ENCODE results near the gene SLC30A2.

The SLC30A2 gene

DNA sequence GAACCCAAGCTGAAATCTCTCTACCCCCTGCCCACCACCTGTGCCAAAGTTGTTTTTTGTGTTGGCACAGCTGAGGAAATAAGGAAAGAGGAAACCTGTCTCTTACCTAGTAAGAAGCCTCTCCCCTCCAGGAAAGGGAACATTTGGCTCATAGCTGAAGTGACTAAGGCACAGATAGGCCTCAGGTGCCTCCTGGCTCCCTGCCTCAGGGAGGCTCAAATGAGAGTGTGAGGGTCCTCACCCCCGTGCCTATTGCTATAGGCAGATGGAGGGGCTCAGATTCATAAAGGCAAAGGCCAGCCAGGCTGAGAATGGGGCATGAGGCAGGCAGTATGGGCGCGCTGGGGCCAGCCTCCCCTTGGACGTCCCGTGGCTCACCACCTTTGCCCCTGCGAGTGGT, 7.4 kb downstream of the SLC30A2 start:
- DNase-seq: no peak

DNA sequence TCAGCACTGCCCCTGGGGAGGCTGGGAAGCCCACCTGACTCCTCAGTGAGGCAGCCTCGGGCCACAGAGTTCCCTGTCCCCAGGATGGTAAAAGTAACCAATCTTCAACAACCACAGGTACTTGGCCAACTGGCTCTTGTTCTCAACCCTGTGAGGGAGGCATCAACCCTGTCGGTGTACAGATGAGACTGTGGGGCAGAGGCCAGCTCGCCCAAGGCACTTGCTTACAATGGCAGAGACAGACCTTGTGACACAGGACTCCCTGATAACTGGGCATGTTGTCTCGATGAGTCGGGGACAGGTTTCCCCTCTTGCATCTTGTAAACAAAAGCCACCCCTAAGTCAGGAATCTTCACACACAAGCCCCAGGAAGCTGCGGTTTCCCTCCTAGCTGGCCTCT, 8.0 kb downstream of the SLC30A2 start:
- DNase-seq: no peak

DNA sequence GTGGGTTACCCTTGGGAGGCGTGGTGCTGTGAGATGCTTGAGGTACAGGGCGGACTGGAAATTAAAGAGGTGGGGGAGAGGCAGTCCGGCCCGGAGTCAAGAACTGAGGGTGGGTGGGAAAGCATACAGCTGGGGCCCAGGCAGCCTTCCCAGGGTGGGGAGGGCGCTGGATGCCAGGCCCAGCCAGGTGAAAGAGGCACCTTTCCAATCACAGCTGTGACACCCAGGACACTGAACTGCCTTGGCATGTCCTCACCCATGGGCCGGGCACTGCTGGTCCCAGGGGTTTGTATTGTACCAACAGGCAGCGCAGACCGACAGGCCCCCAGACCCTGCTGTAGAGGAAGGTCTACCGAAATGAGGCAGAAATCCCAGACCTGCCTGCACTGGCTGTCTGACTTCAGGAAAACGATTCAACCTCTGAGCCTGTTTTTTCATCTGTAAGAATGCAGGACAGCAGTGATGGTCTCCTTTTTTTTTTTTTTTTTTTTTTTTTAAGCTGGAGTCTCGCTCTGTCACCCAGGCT, 9.1 kb downstream of the SLC30A2 start:
- DNase-seq: no peak

DNA sequence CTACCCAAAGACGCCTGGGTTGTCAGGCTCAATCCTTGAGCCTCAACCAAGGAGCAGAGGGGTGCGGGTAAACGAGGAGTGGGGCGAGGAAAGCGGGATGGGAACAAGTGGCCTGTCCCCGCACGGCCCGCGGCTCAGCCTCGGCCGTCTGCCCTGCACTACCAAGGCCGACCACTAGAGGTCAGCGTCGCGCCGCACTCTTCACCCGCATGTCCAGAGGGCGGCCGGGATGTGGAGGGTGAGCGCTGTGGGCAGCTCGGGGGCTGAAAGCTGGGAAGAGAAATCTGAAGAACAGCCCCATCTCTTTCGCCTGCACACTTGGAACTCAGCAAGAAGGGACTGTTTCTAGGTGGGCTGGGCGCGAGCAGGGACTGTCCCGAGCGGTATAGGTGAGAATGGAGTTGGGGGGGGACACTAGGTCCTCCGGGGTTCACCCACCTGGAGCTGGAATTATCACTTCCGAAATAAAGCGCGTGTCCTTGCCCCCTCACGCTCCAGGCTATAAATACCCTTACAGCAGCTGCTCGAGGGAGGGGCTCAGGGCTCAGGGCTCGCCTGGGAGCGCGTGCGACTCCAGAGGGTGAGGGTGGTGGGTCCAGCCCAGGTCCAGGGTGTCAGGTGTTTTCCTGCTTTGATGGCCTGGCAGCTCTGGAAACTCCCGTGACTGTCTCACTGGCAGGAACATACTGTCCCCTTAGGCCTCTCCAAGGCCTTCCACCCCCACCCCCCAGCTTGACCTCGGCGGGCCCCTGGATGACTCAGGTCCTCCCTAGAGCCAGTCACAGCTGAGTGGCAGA, 9.8 kb downstream of the SLC30A2 start:
- DNase-seq: peak; percentile 32 to 58

DNA sequence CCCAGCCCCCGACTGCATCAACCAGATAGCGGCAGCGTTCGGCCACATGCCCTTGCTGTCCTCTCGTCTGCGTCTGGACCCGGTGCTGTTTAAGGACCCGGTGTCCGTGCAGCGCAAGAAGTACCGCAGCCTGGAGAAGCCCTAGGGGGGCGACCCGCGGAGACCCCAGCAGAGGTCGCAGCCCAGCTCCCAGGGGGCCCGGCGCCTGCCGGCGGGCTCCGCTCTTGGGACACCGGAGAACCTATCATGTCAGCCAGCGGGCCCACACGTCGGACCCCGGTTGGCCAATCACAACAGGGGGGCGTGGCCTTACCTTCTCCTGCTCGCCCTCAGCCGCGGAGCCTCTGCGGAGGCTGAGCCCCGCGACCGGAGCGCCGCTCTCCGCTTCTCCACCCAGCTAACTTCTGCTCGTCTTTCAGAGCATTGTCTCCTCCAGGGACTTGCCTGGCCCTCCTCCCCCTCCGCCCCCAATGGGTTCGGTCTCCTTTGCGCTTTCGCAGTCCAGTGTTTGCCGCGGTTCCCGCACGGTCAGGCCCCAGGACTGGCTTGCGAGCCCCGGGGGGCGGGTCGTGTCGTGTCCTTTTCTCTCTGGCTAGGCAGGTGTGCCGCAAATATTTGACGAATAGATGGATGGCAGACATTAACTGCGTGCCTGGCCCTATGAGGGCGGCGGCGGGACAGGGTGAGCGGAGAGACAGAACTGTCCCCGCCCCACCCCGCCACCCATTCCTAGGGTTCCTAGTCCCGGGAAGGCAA, 10.5 kb downstream of the SLC30A2 start:
- DNase-seq: peak; percentile 80 to 89

DNA sequence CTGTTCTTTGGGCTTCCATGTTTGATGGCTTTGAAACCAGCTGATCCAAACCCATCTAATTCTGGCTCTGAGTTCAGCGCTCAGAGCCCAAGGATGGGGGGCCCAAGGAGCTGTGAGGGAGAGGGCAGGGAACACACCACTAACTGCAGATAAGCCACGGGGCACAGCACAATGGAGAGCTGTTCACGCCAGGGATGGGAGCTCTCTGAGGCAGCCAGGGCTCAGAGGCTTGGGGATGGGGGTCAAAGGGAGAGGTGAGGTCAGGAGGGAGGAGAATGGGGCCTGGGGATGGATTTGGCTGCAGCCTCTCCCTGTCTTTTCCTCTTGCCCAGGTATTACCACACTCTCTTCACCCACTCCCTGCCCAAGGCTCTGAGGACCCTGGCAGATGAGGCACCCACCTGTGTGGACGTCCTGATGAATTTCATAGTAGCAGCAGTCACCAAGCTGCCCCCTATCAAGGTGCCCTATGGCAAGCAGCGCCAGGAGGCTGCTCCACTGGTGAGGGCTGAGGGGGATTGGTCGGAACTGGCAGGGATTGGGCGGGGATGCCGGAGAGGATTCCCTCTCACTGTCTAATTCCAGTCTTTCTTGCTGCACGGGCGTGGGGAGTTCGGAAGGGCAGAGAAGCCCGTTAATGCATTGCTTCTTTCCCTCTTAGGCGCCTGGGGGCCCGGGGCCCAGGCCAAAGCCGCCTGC, 11.3 kb downstream of the SLC30A2 start:
- no peak for DNase-seq

DNA sequence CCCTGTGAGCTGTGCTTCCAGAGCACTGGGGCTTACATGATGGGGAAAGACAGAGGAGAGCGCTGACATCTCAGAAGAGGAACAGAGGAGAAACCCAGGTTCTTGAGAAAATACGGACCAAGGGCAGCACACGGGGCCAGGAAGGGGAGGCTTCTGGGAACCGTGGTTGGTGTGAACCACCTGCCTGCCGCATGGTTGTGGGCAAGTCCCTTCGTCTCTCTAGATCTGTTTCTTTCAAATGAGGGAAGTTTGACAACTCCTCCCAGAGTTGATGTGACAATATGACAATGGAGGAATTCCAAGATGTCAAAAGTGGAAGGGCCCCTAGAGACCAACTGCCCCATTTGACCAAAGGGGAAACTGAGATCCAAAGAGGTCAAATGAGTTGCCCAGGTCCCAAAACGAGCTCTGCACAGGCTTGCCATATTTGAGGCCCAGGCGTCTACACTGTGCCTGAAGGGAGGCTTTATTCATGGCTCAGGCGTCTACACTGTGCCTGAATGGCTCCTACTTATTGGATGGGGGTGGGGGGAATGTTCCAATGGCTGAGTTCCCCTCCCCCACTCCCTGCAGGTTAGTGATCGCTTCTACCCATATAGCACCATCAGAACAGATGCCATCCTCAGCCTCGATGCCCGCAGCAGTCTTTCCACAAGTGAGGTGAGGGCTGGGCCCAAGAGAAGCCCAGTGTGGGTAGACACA, 13.1 kb downstream of the SLC30A2 start:
- DNase-seq: no peak

DNA sequence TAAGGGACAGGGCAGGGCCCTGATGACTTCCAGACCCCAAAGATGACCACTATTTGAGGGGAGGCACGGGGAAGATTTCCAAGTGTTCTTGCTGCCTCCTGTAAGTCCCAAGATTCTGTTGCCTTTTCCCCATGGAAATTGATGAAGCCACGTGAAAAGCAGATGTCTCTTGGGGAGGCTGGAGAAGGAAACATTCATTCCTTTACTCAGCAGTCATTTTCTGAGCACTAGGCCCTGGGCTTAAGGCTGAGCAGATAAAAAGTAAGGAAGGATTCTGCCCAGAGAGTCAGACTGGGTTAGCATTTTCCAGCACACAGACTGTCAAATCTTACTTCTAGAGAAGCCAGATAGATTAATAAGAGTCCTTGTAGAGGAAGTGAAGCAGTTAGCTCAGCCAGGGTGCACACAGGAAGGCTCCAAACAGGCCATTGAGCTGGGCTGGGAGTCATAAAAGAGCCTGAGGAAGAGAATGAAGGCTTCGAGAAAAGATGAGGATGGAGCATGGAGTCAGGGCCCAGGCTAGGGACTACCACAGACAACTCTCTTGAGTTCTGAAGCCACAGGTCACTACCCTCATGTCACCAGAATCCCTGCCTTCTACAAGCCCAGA, 14.2 kb downstream of the SLC30A2 start:
- DNase-seq: no peak

DNA sequence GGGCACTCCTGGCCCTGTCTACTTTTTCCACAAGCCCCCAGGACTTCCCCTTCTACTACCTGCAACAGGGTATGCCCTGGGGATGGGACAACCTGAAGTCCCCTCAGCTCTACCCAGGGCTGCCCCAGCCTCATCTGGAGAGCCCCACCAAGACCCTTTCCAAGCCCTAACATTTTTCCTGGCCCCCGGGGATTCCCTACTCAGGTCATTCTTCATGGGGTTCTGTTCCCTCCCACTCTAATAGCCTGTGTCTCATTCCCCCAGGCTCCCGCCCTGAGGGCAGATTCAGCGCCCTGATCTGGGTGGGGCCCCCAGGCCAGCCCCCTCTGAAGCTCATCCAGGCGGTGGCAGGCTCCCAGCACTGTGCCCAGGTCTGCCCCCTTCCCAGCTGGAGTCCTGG, 14.7 kb downstream of the SLC30A2 start:
- DNase-seq: no peak

DNA sequence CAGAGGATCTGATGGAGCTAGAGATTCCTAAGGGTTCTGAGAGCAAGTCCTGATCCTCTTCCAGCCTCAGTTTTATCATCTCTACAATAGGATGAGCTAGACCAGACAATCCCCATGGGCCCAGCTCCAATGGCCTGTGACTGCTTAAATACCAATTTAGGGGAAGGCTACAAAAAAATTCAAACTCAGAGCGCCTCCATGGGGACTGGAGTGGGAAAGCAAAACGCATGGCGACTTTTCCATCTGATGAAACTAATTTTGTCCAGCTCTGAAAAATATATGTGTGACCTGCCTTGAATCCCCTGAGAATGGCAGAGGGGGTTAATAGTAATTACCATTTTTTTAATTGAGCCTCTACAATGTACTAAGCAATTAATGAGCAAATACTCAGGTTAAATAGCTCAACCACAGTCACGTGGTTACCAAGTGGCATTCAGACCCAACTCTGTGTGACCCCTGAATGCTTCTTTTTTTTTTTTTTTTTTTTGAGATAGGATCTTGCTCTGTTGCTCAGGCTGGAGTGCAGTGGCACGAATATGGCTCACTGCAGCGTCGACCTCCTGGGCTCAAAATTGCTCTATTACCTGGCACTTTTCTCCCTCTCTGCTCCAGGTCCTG, 15.9 kb downstream of the SLC30A2 start:
- peak; percentile 35 to 39 for DNase-seq

DNA sequence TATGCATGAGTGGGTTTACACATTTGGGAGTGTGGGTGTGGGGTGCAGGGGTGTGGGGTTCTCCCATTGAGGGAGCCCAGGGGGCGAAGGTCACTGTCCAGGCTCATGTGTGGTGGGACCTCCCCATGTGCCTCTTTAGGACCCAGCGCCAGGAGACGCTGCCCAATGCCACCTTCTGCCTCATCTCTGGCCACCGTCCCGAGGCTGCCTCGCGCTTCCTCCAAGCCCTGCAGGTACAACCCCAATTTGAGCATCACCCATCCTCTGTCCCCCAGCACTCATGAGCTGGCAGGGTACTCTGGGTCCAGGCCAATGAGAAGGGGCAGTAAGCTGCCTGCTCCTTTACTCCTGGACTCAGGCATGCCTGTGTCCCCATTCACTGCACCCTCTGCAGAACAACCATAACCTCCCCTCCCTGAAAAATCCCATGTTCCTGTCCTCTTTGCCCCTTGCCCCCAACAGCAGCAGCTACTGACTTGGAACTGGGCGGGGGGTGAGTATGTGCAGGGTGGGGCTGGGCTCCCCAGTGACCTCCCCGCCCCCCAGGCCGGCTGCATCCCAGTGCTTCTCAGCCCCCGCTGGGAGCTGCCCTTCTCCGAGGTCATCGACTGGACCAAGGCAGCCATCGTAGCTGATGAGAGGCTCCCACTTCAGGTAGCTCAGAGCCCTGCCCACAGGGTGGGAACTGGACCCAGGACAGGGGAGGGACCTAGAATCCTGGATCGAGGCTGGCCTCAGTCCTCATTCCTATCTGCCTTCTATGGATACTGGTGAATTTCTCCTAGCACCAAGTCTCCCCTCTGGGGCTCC, 16.7 kb downstream of the SLC30A2 start:
- DNase-seq: no peak

DNA sequence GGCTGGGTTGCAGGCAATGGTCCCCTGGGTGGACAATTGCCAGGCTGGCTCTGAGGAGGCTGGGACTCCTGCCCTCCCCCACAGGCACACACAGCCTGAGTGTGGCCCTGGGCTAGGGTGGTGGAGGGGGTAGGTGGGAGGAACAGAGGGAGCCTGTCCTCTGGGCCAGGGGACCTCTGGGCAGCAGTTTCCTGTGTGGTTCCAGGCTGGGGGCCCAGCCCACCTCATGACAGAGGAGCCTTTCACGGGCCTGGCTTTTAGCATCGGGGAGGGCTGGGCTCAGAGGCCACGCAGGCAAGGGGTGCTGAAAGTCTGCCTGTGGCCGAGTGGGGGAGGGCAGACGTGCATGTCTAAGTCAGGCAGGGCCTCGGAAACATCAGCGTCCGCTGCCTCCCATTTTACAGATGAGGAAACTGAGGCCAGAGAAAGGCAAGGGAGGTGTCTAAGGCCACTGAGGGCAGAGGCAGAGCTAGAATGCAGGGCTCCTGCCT, 17.4 kb downstream of the SLC30A2 start:
- no peak for DNase-seq

DNA sequence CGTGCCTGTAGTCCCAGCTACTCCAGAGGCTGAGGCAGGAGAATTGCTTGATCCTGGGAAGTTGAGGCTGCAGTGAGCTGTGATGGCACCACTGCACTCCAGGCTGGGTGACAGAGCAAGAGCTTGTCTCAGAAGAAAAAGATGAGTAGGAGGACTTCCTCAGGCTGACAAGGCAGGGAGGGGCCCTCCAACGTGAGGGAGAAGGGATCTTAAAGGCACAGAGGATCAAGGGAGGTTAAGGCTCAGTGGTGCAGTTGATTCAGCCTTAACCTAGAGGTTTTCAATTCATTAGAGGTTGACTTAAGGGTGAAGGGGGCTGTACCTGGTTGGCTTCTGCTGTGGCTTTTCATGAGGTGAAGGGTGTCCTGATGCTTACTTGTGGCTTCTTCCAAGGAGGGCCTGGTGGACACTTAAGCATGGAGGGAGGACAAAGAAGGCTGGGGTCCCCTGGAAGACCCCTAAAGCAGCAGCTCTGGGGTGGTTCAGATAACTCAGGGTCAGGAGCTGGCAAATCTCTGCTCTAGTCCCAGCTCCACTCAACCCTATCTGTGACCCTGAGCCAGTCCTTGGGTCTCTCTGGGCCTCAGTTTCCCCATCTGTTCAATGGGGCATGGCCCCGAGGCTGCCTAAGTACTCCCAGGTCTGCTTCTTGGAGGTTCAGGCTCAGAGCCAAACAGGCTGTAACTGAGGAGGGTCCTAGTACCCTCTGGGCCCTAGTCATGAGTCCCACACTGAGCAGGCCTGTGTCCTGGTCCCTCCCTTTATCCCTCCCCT, 18.0 kb downstream of the SLC30A2 start:
- peak; percentile 21 to 46 for DNase-seq

DNA sequence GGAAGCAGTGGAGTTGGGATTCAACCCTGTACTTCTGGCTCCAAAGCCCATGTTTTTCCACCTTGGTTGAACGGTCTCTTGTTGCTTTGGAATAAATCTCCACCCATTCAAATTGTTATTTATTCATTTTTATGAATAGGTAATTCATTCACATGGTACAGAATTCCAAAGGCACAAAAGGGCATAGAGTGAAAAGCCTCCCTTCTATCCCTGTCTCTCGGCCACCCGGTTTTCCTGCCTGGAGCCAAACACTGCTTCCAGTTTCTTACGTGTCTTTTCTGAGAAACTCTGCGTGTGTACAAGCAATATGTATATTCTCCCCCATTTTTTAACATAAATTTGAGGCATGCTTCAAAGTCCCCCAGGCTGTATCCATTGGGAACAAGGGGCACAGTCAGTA, 20.4 kb downstream of the SLC30A2 start:
- no peak for DNase-seq

DNA sequence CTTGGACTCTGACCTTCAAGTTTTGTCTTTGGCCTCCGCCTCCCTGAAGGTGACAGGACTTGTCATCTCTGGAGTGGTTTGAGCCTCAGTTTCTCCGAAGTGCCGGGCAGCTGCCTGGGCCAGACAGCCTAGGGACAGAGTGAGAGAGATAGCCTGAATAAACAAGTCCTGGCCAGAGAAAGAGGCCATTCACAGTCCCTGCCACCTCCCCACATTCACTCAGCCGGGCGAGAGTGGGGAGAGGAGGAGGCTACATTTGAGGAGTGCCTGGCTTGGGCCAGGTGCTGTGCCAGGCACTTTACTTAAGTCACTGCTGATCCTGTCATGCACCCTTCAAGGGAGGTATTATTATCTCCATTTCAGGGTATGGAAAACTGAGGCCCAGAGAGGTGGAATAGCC, 20.9 kb downstream of the SLC30A2 start:
- DNase-seq: no peak

DNA sequence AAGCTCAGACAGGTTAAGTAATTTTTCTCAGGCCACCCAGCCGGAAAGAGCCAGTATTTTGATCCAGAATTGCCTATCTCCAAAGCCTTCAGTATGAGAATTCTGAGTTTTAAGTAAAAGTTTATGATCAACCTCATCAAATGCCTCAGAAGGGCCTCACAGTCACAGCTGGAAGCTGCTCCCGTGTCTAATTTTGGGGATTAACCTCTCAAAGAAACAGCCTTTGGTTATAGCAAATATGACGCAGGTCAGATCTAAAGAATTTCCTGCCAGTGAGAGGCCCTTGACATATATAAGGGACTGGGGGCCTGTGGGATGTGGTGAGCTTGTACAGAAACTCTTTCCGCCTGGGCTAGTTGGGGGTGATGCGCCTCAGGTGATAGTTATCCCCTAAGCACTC, 22.1 kb downstream of the SLC30A2 start:
- DNase-seq: no peak

DNA sequence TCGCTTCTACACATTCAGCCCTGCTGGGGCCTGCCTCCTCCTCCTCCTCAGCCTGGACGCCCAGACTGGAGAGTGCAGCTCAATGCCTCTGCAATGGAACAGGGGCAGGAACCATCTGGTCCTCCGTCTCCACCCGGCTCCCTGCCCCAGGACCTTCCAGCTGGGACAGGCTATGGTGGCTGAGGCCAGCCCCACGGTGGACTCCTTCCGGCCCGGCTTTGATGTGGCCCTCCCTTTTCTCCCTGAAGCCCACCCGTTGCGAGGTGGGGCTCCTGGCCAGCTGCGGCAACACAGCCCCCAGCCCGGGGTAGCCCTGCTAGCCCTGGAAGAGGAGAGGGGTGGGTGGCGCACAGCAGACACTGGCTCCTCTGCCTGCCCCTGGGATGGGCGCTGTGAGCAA, 22.9 kb downstream of the SLC30A2 start:
- DNase-seq: no peak

DNA sequence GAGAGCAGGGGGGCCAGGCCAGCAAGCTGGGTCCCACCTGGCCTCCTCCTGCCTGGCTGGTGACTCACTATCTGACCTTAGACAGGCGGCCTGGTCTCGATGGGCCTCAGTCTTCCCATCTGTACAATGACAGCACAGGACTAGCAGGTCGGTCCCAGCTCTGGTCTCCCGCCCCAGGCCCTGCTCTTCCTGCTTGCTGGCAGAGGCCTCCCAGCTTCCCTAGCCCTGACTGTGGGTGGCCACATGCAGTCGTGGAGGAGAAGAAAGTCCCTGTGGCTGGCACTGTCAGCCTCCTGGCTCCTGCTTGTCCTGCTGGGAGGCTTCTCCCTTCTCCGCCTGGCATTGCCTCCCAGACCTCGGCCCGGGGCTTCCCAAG, 23.5 kb downstream of the SLC30A2 start:
- no peak for DNase-seq

DNA sequence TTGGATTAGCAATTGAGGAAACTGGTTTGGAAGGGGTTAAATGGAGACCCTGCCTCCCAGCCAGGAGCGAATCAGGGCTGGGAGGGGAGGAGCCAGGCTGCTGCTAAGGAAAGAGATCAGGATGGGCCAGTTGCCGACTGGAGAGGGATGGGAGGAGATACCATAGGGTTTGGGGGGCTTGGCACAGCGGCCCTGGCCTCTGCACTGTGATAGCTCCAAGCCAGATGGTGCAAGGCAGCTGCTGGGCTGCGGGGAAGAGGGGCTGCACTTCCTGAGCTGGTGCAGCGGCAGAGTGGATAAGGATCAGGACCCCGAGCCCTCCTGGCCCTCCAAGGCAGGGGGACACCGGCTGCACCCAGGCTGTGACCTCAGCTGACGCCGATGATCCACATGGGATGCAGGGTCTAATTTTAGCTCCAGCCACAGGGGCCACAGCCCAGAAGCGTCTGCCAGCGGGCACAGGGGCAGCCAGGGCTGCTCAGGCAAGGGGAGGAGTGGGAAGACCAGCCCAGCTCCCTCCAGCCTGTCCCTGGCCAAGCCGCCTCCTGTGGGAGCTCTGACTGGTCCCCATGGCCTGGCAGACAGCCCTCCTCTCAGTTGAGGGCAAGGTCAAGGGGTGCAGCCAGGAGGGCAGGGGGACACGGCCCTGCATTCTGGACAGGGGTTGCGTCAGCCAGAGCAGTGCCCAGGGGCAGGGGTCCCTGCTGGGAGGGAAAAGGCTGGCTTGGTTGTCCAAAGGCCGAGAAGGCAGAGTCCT, 24.1 kb downstream of the SLC30A2 start, which contains the start of gene EXTL1:
Gene EXTL1 (plus strand): TSS at position 129 of the 757 bp plus-strand sequence. CDS start 872 bp downstream, outside the sequence.
- no peak for DNase-seq
